RPMI8226 (cell line): Measurements from ENCODE around the gene PMEL.
"Not testable (repeated sequence)": the region's sequence is repeated elsewhere in the genome, so short reads cannot be mapped to it uniquely, and the experiment has no call there.

Experiments
- DNase-seq: peaks from one replicate; pipeline ENCODE4 v3.0.0-alpha.2; 2015

PMEL gene

DNA sequence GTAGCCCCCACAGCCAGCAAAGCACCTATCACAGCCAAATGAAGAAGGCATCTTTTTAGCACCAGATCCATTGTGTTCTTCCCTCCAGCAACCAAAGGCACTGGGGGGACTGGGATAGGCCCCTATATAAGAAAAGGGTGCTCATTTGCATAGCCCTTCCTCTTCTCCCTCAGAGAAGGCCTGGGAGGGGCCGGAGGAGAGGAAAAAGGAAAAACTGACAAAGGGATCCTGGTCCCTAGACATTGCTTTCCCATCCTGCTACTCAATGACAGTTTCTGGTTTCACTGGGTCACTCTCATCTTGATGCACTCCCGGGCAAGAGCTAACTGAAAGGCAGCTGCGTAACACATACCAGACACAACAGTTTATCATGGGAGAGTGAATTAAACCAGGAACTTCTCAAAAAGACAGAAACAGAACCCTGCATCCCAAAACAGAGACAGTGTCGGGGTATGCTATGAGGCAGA is at the start of gene PMEL:
TSS of gene PMEL (minus strand) at position 102 of the 467 bp plus-strand sequence. CDS start at position 71, 31 bp downstream.
- peak; percentile 21 for DNase-seq

DNA sequence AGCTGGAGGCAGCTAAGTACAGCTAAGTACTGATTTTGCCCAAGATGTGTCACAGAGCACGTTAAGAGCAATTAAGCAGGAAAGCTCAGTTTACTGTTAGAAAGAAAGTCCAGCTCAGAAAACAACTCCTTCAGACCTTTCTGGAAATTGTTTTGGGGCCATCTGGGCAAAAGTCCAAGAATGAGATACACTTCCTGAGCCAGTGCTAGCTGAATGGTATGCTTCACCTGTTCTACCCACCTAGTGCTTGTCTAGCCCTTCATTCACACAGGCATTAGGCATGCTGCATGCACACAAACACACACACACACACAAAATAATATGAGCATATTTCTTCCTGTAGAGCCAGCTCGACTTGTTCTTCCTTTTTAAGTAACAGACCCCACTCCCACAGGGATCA is 48.4 kb upstream of the PMEL start:
- DNase-seq, result peak; percentile 76

DNA sequence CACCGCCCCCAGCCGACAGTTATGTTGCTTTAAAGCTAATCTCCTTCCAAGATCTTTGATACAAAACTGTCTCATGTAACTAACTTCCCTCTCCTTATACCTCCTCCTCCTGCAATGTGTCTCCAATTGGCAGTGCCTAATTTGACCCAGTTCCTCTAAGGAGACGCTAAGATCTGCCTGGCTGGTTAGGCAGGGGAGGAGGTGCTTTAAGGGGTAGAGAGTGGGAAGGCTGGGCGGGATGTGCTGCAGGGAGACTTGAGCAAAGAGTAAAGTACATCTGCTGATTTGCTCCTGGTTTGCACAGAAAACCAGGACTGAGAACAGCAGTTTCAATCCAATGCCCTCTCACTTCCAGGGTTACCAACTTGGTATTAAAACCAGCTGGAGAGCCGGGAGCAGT is 47.6 kb upstream of the PMEL start:
- DNase-seq, result no peak

DNA sequence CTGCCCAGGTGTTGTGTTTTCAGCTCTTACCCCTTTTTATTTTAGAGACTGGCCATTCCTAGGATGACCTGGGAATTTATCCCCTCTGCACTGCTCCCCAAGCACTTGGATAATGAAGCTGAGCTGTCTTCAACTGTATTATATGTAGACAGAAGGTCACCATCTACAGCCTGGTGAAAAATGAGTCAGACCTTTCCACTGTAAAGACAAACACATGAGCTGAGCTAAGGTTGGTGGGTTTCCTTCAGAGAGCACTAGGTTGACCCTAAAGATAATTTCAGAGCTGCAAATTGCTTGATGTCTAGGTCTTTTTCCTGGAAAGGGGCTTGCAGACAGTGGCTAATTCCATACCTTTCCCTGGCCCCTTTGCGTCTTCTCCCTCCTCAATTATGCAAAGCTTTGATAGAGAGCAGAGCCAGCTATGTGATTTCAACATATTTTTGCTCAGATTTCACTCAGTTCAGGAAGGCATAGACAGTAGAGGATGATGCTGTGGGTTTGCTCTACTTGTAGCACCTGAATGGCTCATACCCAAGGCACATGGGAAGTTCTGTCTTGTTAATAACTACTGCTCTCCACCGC is 45.8 kb upstream of the PMEL start:
- no peak for DNase-seq

DNA sequence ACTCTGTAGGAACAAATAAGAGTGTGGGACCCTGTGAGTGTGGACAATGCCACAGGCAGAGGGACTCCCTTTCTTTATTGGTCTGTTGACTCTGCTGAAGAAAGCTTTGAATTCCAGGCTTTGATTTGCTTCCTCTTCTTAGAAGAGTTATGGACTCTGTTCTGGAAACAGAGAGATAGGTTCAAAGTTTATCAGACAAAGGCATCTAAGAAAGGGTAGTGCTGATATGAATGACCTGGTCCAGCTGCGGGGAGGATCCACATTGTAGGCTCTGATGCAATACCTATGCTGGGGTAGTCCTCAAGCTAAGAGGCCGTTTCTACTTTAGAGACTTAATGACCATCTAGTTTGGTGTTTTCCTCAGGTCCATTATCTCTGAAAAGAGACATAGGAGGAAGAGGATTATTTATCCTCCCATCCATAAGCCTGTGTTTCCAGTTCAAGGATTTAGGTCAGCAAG is 44.3 kb upstream of the PMEL start:
- no peak for DNase-seq

DNA sequence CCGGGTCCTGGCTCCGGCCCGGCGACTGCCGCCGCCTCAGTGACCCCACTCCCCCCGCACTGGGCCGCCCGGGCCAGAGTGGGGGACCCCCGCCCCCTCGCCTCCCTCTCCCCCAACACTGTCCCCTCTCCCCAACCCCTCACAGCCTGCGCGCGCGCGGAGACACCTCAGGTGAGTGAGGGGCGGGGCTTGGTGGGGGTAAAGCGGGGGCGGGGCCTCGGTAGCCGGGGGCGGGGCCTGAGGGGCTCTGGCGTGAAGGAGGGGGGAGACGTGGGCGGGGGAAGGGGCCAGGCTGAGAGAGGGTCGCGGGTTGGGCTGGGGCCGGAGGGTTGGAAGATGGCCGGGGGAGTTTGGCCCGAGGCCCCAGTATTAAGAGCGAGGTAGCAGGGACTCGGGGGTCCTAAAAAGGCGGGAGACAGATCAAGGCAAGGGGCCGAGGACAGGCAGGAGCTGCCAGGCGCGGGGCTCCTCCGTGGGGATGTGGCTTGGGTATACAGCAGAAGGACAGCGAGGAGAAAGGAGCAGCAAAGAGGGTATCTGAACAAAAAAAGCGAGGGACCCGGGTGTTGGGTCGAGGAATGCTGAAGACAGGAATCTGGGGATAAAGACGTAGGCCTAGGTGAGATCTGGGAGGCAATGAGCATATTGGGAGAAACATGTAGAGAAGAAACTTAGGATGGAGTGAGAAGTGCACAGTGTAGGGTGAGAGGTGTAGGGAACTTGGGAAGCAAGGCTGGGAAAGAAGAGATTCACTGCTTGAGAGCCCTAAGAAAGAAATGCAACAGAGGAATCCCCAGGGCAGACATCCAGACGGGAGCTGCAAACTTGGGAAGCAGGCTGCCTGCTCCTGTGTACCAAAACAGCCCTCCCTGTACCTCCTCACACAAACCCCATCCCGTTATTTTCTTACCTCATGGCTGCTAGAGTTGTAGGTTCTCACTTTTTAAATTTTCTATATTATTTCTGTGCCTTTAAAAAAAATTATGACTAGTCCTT is 42.0 kb upstream of the PMEL start:
- peak; percentile 71 for DNase-seq

DNA sequence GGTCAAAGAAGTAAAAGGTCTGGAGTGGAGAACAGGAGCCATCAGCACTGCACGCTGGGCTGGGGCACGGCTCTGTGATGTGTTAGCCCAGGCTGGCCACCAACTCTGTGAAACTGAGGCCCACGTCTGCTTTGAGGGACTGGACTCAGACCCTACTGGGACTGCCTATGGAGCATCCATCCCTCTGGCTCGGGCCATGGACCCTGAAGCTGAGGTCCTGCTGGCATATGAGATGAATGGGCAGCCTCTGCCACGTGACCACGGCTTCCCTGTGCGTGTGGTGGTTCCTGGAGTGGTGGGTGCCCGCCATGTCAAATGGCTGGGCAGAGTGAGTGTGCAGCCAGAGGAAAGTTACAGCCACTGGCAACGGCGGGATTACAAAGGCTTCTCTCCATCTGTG is 38.4 kb upstream of the PMEL start:
- no peak for DNase-seq

DNA sequence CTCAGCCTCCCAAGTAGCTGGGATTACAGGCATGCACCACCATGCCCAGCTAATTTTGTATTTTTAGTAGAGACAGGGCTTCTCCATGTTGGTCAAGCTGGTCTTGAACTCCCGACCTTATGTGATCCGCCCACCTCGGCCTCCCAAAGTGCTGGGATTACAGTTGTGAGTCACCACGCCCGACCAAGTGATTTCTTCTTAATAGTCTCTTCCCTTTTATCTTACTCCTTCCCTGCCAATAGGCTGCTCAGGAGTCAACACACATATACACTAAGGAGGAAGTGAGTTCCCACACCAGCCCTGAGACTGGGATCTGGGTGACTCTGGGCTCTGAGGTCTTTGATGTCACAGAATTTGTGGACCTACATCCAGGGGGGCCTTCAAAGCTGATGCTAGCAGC is 37.5 kb upstream of the PMEL start:
- DNase-seq, result not testable (repeated sequence)

DNA sequence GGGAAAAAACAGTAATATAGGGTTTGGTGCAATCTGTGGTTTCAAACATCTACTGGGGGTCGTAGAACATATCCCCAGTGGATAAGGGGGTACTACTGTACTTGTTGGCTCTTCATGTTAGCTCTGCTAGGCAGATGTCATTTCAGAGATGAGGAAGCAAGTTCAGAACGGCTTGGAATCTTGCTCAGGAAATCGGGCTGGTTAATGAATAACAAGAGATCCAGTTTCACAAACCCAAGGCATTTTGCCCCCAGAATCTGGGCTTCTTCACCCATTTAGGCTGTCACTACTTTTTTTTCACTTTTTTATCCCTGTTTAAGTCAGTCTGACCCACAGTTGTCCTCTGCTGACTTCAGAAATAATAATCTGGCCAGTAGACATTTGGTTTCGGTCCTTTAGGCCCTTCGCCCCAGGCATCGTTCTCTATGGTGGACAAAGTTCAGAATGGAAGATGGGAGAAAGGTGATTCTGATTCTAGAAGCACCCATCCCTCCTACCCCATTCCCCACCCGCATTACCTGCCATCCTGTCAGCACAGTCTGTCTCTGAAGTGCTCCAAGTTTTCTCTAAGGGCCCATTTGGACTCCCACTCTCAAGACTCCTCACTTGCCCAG is 35.8 kb upstream of the PMEL start:
- no peak for DNase-seq

DNA sequence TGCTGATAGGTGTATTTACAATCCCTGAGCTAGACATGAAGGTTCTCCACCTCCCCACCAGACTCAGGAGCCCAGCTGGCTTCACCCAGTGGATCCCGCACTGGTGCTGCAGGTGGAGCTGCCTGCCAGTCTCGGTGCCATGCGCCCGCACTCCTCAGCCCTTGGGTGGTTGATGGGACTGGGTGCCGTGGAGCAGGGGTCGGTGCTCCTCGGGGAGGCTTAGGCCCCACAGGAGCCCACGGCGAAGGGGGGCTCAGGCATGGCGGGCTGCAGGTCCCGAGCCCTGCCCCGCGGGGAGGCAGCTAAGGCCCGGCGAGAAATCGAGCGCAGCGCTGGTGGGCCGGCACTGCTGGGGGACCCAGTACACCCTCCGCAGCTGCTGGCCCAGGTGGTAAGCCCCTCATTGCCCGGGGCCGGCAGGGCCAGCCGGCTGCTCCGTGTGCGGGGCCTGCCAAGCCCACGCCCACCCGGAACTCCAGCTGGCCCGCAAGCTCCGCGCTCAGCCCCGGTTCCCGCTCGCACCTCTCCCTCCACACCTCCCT is 34.2 kb upstream of the PMEL start:
- not testable (repeated sequence) for DNase-seq

DNA sequence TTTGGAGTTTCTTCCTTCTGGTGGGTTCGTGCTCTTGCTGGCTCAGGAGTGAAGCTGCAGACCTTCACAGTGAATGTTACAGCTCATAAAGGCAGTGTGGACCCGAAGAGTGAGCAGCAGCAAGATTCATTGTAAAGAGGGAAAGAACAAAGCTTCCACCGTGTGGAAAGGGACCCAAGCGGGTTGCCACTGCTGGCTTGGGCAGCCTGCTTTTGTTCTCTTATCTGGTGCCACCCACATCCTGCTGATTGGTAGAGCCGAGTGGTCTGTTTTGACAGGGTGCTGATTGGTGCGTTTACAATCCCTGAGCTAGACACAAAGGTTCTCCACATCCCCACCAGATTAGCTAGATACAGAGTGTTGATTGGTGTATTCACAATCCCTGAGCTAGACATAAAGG is 33.7 kb upstream of the PMEL start:
- not testable (repeated sequence) for DNase-seq

DNA sequence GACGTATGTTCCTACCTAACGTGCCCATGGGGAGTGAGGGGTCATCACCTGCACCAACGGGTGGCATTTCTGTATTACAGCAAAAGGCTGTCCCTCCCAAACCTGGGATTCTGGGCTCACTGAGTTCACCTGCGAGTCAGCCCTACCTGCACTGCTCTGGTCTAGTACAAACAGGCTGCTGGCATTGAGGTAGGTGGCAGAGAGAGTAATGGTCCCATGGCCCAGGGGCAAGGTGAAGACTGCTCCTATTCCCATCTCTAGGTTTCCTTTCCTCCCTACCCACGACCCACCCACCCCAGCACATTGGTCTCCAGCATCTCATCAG is 31.7 kb upstream of the PMEL start:
- DNase-seq, result peak; percentile 11

DNA sequence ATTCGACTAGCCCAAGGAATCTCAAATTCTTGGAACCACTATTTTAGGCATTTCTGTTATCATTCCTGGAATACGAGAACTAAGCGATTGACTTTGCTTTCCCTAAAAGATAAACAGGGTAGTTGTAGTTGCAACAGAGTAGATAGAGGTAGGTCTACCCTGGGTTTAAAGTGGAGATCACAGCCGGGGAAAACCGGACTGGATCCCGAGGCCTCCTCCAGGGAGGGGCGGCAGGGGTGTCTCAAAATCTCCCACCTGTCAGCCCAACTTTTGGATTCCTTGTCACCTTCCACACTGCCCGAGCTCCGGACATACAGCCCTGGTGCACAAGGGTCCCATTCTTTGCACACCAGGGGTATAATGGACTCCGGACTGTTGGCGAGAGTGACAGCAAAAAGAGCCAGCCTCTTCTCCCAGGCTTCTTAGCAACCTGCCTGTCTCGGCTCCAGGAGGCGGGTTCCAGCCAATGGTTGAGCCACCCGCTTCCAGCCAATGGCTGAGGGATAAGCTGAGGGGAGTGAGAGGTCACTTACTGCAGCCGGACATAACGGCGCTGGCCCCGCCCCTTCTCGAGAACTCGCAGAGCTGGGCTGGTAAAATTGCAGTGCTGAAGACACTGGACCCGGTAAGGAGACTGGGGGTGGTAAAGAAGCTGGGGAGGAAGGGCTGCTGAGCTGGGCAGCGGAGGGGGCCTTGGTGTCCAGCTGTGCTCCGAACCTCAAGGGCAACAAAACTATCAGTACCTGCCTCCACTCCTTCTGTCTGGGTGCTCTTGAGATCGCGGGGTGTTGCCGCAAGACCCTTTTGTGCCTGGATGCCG is 31.1 kb upstream of the PMEL start, which contains the start of gene SUOX:
TSS of gene SUOX (plus strand) at position 562 of the 820 bp plus-strand sequence. CDS start 4,946 bp downstream, outside the sequence.
- DNase-seq, result peak; percentile 96

DNA sequence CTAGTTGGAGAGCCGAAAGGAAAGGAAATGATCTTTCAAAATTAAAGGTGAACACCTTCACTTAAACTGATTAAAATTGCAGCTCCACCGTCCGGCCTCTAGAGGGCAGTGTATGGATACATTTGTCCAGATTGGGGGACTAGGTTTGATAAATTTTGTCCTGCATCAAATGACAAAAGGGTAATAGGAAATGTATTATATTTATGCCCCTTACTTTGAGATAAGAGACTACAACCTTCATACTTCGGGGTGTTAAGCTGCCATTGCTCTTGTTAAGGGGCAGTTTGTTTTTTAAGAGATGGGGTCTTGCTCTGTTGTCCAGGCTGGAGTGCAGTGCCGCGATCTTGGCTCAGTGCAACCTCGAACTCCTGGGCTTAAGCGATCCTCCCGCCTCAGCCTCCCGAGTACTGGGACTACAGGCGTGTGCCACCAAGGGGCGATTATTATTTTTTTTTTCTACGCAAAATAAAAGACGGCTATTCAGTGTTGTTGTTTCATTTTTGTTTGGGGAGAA is 30.4 kb upstream of the PMEL start:
- DNase-seq, result peak; percentile 73

DNA sequence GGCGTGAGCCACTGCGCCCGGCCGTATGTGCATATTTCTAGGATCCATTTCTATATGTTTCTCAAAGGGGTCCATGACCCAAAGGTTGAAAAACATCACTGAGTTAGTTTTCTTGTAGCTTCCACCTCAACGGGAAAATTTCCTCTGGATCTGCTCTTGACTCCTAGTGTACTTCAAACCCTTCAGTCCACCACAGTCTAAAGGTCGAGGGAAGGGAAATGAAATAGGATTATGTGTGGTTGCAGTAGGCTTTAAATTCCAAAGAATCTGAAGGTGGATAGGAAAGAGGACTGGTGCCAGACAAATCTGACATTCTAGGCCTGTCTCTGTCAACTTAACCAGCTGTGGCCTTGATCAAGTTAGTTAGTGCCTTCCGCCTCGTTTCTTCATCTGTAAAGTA is 29.5 kb upstream of the PMEL start:
- DNase-seq, result no peak

DNA sequence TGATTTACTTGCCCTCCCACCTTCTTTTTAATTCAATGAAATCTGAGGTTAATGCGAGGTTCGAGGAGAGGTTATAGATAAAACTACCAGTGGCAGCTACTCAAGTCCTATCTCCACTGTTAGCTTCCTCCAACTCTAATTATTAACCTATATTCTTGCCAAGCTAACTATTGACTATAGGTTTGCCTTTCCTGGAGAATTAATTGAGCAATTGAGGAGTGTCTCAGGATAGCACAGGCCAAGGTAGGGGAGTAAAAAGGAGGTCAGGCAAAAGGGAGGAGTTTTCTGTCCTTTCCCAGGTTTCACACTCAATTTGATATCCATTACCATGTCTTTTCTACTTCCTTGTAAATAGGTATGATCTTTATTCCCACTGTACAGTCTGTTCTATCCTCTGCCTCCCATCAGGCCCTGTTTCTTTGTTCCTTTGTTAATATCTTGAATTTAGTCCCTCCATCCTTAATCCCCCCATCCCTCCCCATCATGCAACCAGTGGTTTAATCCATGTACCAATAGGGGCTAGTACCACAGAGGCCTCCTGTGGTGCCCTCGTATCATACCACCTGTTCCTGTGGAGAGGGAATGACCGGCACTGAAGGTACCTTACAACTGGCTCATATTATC is 27.5 kb upstream of the PMEL start:
- DNase-seq, result no peak

DNA sequence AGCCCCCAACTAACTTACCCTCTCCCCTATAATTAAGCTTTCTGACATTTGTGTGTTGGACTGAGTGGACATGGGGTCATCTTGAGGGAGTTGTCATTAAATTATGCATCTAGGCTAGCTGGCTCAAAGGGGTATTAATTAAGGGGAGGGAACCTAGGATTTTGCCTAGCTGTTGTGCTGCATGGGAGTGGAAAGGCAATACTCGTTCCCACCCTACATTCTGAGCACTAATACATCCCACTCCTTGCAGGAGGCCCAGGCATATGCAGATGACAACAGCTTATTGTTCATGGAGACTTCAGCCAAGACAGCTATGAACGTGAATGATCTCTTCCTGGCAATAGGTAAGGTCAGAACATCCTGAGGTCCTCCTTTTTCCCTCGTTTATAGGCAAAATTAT is 25.3 kb upstream of the PMEL start:
- DNase-seq, result no peak

DNA sequence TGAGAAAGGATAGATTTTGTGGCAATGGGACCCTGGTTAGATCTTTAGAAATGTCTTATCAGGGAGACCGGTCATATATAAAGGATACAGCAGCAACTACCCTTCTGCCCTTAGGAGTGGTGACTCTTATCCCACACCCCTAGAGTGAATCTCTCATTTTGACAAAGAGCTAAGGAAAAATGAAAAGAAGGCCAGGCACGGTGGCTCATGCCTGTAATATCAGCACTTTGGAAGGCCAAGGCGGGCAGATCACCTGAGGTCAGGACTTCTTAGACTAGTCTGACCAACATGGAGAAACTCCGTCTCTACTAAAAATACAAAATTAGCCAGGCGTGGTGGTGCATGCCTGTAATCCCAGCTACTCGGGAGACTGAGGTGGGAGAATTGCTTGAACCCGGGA is 20.1 kb upstream of the PMEL start:
- not testable (repeated sequence) for DNase-seq

DNA sequence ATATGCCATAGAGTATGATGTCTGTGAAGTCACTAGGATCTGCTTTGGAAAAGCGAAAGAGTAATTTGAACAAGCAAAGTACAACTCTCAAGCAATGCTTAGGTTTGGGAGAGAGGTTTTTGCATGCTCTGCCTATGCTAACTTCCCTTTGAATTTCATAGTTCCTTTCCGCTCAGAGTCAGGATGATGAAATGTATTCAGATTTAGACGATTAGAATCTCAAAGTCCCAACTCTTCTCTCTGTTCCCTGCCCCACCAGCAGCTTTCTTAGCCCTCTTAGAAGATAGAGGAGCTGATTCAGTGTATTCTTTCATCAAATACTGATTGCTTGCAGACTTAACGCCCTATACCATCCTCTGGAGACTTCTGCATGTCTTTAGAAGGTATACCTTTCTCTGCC is 19.5 kb upstream of the PMEL start:
- no peak for DNase-seq

DNA sequence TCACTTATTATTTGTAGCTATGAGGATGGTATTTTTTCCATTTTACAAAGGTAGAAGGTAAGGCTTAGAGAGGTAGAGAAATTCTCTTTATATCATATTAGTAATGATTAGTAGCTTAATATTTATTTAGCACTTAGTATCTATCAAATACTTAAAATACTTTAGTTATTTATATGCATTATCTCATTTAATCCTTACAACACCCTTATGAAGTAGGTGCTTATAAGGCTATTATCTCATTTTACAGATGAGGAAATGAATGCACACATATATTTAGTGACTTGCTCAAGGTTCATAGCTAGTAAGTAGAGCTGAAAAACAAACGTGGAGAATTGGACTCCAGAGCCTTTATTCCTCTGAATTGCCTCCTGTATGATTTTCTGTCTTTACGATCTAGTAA is 19.0 kb upstream of the PMEL start:
- DNase-seq, result no peak

DNA sequence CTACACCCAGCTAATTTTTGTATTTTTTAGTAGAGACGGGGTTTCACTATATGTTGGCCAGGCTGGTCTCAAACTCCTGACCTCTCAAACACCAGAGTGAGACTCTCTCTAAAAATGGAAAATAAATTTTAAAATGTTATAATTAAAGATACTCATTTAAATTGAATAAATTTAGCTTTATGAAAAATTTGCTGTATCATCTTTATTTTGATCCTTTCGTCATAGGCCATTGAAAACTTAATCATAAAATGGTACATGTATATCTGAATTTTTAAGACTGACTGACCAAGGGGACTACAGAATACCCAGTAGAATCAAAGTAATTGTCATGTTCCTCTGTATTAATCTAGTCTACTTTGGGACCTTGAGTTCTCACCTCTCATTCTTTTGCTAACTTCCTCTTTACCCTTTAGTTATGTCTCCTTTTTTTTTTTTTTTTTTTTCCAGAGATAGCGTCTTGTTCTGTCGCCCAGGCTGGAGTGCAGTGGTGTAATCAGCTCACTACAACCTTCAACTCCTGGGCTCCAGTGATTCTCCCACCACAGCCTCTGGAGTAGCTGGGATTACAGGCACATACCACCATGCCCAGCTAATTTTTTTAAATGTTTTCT is 17.5 kb upstream of the PMEL start:
- DNase-seq, result no peak
